ENCODE data around the gene CADPS2.

GRCh38 chr7:122682815-122683550 lies 203.3 kb downstream of the CADPS2 start:
- TF ChIP-seq SIN3A (IDR thresholded peaks at IDR 0.05; ENCODE audit: borderline replicate concordance, insufficient read depth, low read length) (no peak), TAF1 (IDR thresholded peaks at IDR 0.05; ENCODE audit: borderline replicate concordance, insufficient read depth, low read length) (no peak), POLR2AphosphoS5 (IDR thresholded peaks at IDR 0.05; ENCODE audit: low read depth, low read length) (no peak), REST (IDR thresholded peaks at IDR 0.05; ENCODE audit: insufficient read depth in 1 of 2, low read depth in 2 of 2, low read length in 2 of 2) (no peak), FOXP2 (optimal IDR thresholded peaks at IDR 0.05; ENCODE audit: borderline replicate concordance, extremely low read depth, extremely low read length, insufficient read depth) (no peak)

All from PFSK-1 (cell line).